Stimulated activated CD4-positive, alpha-beta T cell treated with anti-CD3 and anti-CD28 coated beads, Interleukin-2, amount 100 ng/mL, for 4 hours (primary cell): ENCODE results near the gene ENAH.

Source experiments
- DNase-seq: peaks from one replicate; pipeline ENCODE4 v3.0.0-alpha.2; 2020; ENCODE audit warnings: low read depth

ENAH gene

DNA sequence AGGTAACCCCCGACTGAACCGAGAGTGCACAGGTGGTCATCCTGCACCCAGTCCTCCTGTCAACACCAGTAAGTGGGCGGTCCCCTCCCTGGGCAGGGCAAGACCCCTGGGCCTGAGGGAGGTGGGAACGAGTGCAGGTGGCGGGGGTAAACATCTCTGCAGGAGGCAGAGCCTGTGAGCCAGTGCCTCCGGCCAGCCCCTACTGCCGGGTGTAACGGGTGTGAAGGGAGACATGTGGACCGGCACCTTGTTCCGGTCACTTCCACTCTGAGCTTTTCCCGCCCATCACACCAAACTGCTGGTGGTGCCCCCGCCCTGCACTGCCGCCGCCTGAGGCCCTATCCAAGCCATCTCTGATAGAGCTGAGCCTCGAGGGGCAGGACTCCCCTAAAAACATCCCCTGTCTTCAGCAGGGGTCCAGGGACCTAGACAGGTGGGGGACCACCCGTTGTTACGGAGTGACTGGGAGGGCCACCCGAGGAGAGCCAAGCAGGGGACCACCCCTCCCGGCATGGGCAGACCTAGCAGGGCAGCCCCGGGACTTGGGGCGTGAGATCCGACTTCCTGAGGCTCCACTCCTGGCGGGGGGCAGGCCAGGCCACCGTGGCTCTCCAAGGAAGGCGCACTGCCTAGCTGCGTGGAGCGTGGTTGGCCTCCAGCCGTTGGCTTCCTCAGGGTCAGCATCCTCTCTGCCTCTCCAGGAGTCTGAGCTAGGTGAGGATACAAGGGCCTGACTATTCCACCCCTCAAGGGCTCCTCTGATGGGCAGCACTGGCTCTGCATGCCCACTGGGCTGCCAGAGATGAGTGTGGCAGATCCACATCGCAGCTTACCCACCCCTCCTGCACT, 181.2 kb downstream of the ENAH start:
- DNase-seq: no peak

DNA sequence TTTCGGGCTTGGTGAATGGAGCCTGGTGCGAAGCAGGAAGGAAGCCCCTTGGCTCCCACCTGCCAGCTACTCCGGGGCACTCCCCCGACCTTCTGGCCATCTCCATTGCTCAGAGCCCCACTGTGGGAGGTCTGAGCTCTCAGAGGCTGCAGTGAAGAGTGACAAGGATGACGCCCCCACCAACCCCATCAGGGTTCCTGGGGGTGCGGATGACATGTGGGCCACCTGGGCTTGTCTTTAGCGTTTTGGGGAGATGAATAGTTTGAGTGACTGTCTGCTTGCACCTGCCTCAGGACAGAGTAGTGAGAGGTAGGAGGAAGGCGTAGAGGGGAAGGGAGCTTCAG, 181.8 kb downstream of the ENAH start:
- DNase-seq: no peak

GRCh38 chr1:225470211-225471108, 182.5 kb downstream of the ENAH start:
- DNase-seq: no peak

- DNase-seq: no peak
Observed at GRCh38 chr1:225469051-225469450, 183.9 kb downstream of the ENAH start.

- DNase-seq: no peak
Observed at GRCh38 chr1:225468270-225469020, 184.5 kb downstream of the ENAH start.

DNA sequence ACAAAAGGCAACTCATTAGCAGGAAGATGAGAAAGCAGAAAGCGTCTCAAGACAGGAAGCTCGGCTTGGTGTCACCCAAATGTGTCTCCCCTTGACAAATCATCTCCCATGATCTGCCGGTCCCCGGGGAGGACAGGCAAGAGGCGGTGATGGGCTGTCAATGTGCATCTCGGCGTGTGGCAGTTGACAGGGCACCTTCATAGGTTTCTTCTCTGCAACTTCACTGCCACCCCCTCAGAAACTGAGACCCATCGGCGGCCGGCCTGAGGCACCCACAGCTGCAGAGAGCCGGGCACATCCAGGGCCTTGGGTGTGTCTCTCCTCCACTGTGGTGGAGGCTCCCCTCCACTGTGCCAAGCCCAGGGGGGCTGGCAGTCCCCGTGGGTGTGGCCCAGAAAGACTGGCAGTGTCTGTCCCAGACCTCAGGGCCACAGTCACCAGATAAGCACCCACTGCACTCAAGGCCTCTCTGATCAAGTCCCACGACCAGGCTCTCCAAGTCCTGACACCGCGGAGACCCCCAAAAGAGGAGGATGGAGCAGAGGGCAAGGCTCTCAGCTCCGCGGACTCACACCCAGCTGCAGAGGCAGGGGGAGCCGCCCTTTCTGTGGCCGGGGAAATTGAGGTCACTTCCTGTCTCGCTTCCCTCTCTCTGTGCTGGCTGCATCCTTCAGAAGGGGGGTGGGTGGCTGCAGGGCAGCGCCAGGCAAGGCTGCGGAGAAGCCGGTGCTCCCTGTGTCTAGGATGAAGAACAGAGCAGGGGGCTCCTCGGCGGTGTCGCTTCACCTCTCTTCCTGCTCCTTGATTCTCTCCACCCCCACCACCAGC, 185.5 kb downstream of the ENAH start:
- peak; percentile 68 for DNase-seq

GRCh38 chr1:225466848-225467192, 186.1 kb downstream of the ENAH start:
- DNase-seq: no peak

DNA sequence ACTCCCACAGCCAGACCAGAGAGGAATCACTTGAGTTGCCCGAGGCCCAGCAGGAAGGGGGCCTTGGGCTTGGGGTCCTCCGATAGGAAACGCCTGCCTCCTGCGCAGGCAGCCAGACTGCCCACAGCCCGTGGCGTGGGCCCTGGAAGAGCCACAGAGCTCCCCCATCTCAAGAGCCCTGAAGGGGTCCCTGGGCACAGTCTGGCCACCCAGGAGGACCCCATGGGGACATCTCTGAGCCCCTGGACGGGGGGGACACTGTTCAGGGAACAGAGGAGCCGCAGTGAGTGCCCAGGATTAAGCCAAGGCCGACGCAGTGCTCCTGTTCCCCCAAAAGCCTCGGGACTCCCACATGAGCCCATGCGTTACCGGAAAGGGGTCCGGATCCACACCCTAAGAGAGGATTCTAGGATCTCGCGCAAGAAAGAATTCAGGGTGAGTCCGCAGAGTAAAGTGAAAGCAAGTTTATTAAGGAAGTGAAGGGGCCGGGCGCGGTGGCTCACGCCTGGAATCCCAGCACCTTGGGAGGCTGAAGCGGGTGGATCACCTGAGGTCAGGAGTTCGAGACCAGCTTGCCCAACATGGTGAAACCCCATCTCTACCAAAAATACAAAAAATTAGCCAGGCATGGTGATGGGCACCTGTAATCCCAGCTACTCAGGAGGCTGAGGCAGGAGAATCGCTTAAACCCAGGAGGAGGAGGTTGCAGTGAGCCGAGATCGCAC, 187.0 kb downstream of the ENAH start:
- DNase-seq: no peak

GRCh38 chr1:225464851-225465792, 187.8 kb downstream of the ENAH start:
- DNase-seq: no peak

- DNase-seq: no peak
Observed at GRCh38 chr1:225462714-225463574, 190.0 kb downstream of the ENAH start.

DNA sequence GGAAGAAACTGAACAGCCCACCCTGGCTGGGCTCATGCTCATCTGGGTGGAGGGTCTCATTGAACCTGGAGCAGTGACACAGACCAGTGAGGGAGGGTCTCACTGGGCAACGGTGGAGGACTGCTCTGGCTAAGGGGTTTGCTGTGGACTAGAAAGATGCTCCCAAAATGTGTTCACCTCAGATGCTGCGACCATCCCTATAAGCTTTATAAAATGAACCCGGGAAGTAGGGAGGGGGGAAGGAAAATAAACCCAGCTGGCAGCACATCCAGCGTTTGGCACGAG, 190.6 kb downstream of the ENAH start:
- no peak for DNase-seq

GRCh38 chr1:225461533-225462428, 191.1 kb downstream of the ENAH start:
- no peak for DNase-seq

DNA sequence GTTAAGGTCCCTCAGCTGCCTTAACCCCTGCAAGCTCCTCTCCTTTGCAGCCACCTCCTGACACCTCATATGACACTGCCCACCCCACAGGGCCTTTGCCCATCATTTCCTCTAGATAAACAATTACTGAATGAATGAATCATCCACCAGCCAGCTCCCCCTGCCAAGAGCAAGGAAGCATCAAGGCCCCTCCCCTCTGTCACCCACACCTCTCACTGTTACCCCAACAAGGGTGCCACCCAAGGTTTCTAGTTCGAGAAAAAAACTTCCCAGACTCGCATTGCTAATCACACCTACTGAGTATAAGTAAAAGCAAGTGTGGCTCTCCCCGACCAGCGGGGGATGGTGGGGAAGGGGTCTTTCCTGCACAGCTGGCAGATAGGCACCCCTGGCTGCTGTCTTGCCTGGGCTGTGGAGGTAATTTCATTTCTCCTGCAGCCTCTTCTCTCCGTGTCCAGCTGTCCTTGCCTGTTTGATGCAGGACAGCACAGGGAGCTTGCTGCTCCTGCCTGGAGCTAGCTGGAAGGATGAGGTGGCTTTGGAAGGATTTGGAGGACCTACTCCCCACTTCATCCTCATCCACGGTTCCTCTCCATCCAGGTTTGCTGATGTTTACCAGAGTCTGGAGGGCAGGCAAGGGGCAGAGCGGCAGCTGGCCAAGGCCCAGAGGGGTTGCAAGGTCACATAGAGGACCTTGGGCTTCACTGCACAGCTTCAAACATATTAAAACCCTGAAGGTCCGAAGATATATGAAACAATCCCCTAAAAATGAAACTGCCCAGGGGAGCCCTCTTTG, 192.0 kb downstream of the ENAH start:
- DNase-seq: peak; percentile 43

- DNase-seq: no peak
Observed at GRCh38 chr1:225460021-225460736, 192.7 kb downstream of the ENAH start.

DNA sequence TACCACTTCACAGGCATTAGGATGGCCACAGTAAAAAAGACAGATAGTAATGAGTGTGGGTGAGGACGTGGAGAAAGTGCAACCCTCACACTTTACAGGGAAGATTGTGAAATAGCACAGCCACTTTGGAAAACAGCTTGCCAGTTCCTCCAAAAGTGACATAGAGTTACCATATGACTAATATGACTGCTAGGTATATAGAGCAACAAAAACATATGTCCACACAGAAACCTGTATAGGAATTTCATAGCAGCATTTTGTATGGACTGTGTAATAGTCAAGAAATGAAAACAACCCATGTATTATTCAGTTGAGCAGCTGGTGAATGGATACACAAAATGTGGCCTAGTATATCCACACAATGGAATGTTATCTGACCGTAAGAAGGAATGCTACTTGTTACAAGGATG, 194.7 kb downstream of the ENAH start:
- no peak for DNase-seq

GRCh38 chr1:225454733-225455132, 198.2 kb downstream of the ENAH start:
- DNase-seq: peak; percentile 82
